HG03354 (cell line): ENCODE results near the gene MICB.
"Not testable (repeated sequence)": the region's sequence is repeated elsewhere in the genome, so short reads cannot be mapped to it uniquely, and the experiment has no call there.

Experiments
- ATAC-seq: cut with Tn5 transposase; IDR thresholded peaks from one replicate; pipeline ENCODE4 v1.9.1; 2021; ENCODE audit warnings: mild to moderate bottlenecking; ENCODE audit not compliant: unreplicated experiment, poor library complexity, severe bottlenecking

The MICB gene

DNA sequence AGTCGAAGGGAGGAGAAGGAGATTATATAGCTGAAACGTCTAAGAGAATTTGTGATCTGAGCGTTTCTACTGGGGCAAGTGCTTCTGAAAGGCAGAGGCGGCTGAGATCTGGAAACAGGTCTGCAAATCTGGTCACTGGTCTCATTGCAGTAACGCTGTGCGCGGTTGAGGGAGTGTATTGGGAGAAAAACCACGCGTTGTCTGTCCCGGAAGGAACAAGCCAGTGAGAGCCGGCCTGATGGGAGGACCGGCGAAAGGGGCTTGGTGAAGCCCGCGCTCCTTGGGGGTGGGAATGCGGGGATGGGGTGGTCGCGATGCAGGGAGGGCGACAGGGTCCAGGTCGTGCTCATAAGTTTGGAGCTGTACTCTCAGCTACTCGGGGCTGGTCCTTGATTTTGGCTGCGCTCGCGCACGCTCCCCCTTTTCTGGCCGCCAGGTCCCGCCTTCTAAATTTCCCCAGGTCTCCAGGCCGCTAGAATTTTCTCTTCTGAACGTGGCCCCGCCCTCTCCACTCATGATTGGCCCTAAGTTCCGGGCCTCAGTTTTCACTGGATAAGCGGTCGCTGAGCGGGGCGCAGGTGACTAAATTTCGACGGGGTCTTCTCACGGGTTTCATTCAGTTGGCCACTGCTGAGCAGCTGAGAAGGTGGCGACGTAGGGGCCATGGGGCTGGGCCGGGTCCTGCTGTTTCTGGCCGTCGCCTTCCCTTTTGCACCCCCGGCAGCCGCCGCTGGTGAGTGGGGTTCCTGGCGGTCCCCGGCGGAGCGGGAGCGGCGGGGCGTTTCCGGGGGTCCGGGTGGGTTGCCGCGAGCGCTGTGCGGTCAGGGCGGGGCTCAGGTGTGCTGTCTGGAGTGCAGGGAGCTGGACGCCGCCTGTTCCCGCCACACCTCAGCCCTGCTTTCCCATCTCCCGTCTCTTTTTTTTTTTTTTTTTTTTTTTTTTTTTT lies at the start of gene MICB:
Gene MICB, plus strand, starts transcription at position 615 of the 946 bp plus-strand sequence. Its CDS starts 49 bp downstream, at position 664.
- peak; percentile 59 for ATAC-seq

DNA sequence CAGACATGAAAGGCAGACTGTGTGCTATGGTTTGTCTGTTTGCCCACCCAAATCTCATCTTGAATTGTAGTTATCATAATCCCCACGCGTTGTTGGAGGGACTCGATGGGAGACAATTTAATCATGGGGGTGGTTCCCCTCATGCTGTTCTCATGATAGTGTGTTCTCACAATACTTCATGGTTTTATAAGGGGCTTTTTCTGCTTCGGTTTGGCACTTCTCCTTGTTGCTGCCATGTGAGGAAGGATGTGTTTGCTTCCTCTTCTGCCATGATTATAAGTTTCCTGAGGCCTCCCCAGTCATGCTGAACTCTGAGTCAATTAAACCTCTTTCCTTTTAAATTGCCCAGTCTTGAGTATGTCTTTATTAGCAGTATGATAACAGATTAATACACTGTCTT lies 47.2 kb upstream of the MICB start:
- no peak for ATAC-seq

DNA sequence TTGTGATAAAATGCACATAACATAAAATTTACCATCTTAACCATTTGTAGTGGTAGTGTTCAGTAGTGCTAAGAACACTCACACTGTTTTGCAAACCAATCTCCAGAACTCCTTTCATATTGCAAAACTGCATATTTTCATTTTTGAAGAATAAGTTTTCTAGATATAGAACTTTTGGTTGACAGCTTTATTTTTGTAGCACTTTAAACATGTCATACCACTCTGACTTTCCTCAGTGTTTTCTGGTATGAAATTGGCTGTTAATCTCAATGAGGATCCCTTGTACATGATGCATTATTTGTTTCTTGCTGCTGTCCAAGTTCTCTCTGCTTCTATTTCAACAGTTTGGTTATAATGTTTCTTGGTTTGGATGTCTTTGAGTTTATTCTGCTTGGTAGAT lies 45.1 kb upstream of the MICB start:
- ATAC-seq = no peak

DNA sequence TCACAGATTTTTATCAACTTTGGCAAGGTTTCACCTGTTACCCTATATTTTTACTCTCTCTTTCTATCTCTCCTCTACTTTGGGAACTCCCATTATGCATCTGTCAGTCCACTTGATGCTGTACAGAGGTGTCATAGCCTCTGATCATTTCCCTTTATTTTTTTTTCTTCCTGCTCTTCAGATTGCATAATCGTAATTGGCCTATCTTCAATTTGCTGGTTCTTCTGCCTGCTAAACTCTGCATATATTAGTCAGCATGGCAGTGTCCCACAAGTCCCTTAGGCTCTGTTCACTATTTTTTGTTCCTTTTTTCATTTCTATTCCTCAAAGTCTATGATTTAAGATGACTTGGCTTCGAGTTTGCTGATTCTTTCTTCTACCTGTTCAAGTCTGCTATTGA lies 44.7 kb upstream of the MICB start:
- ATAC-seq = no peak

DNA sequence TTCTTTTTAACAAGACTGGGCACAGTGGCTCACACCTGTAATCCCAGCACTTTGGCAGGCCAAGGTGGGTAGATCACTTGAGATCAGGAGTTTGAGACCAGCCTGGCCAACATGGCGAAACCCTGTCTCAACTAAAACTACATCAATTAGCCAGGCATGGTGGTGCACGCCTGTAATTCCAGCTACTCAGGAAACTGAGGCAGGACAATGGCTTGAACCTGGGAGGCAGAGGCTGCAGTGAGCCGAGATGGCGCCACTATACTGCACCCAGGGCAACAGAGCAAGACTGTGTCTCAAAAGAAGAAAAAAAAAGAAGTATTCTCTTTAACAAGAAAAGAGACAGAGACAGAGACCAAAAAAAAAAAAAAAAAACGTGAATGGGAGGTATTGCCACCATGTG lies 38.1 kb upstream of the MICB start:
- ATAC-seq = not testable (repeated sequence)

DNA sequence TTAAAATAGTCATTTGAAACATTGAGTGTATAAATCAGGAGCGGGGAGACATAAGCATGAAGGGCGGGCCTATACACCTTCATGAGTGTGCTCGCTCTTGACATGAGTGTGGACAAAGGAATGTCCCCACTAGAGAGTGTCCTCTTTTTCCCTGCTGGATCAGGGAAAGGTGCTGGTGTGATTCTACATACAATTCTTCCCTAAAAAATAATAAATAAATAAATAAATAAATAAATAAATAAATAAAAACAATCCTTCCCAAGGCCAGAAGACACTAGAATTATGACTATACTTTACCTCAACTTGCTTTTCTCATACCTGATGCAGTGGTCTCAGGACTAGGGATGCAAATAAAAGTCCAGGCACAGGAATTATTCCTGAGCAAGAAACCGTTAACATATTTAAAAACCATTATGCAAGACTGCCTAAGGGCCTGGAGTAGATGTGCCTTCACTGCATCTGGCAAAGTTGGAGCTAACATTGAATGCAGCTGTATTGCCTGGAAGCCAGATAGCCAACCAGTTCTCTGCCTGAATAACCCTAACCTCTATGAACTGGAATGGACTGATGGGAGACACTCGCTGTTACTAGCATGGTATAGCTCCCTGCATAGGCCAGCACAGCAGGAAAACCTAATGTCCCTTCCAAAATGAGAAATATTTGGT lies 37.5 kb upstream of the MICB start:
- no peak for ATAC-seq

DNA sequence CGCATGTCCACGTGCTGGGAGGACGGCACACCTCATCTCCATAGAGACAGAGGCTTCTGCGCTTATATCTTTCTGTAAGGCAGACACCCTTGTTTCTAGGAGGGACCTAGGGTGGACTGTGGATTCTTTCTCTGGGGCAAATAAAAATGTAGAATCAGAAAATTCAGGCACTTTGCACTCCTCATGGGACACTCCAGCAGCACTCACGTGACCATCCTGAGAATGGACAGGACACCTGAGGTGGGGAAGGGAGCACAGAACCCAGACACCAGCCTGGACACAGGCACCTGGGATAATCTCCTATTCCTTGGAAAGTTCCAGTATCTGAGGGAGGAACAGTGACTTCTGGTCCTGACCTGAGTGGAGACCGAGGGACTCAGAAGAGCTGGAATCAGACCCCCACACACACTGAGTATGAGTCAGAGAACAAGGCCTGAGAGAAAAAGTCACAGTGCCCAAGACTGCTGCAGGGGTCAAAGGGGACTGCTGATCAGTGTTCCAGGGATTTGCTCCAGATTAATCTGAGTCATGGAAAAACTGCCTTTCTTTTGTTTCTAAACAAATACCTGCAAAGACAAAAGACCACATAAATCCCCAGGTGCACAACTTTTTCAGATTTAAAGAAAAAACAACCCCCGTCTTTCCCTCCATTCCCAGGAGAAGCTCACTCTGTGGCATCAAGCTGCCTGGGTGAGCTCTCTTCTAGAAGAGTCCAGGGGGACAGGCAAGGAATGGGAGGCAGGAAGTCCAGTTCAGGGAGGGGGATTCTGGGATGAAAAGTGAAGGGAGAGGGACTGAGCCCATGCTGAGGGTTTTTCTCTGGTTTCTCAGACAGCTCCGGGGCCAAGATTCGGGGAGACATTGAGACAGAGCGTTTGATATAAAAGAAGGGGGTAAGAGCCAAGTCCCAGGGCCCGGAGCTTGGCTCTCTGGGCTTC lies 35.6 kb upstream of the MICB start:
- ATAC-seq = no peak

DNA sequence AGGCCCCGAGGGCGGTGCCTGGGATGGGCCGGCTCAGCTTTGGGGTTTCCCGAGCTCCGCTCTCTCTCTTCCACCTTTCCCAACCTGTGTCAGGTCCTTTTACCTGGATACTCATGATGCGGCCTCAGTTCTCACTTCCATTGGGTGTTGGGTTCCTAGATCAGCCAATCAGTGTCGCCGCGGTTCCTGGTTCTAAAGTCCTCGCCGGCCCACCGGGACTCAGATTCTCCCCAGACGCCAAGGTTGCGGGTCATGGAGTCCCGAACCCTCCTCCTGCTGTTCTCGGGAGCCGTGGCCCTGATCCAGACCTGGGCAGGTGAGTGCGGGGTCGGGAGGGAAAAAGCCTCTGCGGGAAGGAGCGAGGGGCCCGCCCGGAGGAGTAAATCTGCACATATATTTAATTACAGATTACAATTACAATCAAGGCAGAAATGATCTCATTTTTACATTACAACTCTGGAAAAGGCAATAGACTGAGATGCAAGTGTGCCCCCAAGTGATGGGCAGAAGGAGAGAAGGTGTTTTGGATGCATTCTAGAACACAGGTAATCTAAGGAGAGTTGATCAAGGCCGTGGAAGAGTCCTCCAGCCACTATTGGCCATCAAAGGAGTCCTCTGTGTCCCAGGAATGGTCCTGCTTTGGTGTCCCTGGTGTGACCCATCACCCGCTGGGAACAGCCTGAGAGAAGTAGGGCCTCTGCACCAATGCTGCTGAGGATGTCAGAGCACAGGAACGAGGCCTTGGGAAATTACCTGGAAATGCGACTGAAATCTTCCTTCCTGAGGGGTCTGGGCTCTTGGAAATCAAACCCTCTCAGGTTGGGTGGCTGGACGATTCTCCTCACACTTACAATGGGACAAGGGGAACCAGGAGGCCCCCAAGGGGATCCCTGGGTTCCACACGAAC lies 34.7 kb upstream of the MICB start:
- ATAC-seq = peak; percentile 93

DNA sequence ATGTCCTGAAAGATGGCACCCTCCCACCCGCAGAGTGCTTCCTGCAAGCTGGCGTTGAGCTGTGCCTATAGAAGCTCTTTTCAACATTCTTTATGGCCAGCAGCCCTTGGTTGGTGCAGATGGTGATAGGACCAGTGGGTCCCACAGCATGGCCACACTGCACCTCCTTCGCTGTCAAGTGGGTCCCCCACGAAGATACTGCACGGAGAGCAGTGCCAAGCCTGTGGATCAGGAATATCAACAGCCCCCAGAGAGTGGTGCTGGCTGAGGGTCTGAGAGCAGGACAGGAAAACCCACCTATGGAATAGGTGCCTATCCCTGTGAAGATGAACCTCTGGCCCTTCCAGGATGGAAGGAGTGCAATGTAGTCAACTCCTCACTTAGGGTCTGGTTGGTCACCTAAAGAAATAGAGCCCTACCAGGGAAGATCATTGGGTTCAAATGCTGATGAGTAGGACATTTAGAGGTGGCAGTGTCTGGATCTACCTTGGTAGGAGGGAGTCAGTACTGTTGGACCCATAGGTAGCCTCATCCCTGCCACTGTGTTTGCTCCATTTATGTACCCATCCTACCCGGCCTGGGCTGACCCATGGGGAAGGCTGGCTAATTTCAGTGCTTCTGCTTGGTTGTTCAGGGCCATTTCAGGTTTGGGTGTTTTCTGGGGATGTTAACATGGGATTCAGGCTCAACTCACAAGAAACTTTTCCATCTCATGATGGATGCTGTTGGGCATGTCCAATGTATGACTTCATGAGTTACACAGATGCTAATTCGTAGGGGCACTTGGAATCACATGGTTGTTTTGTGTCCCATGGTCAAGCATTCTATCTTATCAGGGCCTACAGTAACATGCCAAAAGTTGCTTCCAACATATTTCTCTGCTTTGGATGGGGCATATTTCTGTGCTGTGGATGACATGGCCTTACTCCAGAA lies 33.4 kb upstream of the MICB start:
- no peak for ATAC-seq

DNA sequence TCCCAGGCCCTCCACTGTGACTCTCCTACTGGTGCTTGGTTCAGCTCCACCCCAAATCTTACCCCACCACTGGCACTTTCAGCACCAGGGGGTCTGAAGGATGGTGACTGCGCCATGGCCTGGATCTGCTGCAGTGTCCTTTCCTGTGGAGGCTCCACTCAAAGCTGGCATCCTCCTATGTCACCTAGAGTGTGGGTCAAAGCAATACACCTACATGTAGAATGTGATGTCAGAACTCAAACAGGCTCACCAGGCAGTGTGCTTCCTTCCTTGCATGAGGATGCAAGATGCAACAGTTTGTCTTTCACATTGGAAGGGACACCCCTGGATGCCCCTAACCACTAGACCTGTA lies 32.8 kb upstream of the MICB start:
- ATAC-seq = no peak

DNA sequence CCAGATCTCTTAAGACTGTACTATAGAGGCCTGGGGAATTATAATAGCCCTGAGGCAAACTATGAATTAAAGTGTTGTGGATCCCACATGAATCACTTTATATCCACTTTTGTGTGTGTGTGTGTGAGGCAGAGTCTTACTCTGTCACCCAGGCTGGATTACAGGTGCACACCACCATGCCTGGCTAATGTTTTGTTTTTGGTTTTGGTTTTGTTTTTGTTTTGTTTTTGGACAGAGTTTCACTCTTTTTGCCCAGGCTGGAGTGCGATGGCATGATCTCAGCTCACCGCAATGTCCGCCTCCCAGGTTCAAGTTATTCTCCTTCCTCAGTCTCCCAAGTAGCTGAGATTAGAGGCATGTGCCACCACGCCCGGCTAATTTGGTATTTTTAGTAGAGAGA lies 32.2 kb upstream of the MICB start:
- no peak for ATAC-seq

DNA sequence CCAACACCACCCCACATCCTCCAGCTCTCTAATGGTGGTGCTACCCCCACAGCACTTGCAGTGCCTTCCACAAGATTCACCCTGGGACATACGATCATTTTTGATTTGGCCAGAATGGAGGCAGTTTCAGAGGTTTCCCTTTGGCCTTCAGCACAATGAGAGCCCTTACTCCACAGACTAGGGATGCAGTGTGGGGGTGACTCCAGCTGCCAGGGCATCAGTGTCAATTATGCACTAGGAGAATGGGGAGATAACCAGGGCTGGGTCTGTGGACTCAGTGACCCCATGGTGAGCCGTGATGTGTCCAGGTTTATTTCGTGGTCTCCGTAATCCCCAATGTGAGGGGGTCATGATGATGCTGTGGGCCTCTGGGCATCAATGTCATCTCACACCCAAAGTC lies 31.5 kb upstream of the MICB start:
- no peak for ATAC-seq

DNA sequence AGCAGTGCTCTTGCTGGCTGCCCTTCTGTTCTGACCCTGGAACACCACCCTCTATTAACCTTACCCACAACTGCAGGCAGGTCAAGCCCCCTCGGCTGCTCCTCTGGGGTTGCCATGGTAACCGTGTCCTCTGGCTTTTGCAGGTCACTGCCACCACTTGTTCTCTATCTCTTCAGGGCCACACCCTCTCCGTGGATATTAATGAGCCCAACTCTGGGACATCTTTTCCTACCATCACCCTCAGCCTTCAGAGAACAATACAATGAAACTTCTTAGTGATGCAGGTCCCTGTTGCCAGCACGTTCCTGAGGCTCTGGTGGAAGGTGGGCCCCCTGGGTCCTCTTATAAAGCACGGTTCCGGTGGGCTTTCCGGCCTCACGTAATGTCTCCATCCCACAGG lies 30.8 kb upstream of the MICB start:
- ATAC-seq = no peak

DNA sequence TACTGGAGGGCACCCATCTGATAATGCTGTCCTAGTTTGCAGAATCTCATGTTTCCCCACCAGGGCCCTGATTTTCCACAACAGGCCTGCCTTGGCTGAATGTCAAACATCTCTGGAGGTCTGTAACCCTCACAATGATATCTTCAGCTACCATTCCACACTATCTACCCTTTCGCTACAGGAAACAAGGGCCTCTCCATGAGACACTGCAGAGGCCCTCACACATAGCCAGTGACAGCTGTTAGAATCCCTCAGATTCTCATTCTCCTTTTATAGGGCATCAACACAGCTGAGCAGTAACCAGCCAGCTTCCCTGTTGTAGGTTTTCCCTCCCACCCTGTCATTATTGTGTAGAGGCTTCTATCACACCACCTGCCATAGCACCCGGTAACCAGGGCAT lies 29.6 kb upstream of the MICB start:
- ATAC-seq = no peak

DNA sequence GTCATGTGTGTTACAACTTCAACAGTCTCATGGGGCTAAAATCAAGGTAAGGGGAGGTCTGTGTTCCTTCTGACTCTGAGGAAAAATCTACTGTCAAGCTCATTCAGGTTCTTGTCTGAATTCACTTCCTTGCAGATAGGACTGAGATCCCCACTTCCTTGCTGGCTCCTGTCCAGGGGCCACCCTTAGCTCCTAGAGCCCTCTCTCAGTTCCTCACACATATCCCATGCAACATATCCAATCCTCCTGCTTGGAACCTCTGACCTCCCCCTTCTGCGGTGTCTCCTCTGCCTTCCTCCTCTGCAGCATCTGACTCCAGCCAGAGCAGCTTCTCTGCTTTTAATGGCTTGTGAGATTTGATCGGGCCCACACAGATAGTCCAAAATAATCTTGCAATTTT lies 27.1 kb upstream of the MICB start:
- no peak for ATAC-seq

DNA sequence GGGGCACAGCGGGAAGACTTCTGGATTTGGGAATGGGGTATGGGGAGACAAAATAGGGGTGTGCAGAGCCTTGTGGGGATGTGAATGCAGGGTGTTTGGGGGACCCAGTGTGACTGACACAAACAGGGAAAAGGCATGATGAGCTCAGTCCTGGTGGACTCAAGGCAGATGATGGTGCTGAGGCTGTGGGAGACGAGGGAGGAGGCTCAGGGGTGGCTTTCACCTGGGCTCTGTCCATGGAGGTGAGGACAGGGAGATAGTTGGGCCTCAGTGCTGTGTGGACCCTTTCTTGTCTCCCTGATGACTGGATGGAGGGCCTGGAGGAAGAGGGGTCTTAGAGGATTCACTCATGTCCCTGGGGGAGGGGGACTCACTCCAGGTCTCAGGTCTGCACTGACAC lies 26.2 kb upstream of the MICB start:
- ATAC-seq = no peak

DNA sequence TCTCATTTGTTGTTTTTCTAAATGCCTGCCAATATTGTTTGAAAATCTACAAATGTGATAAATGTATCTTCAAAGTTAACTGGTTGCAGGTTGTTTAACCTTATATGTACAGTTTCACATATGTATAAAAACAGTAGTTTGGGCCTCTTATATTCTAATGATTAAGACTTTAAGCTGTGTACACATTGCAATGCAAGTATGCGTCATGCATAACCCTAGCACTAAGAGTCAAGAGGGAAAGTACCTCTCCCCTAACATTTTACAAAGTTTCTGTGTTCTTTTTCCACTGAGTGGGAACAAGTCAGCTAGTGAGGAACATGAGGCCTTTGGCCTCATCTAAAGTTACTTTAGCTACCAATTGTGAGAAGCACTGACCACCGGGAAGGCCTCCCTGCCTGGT lies 25.7 kb upstream of the MICB start:
- ATAC-seq = no peak

DNA sequence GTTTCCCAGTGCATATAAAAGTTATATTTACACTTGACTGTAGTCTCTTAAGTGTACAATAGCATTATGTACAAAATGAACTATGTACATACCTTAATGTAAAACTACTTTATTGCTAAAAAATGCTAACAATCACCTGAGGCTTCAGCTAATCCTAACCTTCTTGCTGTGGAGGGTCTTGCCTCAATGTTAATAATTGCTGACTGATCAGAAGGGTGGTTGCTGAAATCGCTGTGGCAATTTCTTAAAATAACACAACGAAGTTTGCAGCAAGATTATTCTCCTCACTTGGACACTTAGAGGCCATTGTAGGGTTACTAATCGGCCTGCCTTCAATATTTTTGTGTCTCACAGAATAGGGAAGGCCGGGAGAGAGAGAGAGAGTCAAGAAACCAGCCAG lies 24.7 kb upstream of the MICB start:
- ATAC-seq = no peak
